Spleen (tissue), 11 donors: ENCODE data around the gene PLEKHM3. TPM values are rescaled to one million over a fixed set of nuclear protein-coding genes. Genes with fewer than 3 reads are reported as not detected.

Experiments used
- DNase-seq: peaks from one replicate; pipeline ENCODE4 v3.0.0-alpha.2; 2020
- H3K27ac ChIP-seq, 8 donors: fragments of 200-600 bp; sonication (generic) in 7 of 8; 1 replicate in 4 of 8; 2 replicates in 4 of 8; pipeline versions ENCODE4 v1.5.0 to v1.8.0; 2016 to 2021; ENCODE audit warnings: inconsistent platforms in 4 of 8, mild to moderate bottlenecking in 4 of 8, moderate library complexity in 1 of 8
- H3K27me3 ChIP-seq, 7 donors: fragments of 200-600 bp; sonication (generic) in 6 of 7; replicated peaks in 1 of 7; 1 replicate in 4 of 7; 2 replicates in 3 of 7; pipeline versions ENCODE4 v1.5.0 to v1.8.0; 2016 to 2021; ENCODE audit warnings: inconsistent platforms in 3 of 7, mild to moderate bottlenecking in 1 of 7
- H3K36me3 ChIP-seq, 6 donors: fragments of 200-600 bp; sonication (generic) in 5 of 6; 1 replicate in 4 of 6; 2 replicates in 2 of 6; pipeline versions ENCODE4 v1.5.0 to v1.8.0; 2016 to 2021; ENCODE audit warnings: inconsistent platforms in 2 of 6
- H3K4me1 ChIP-seq, 6 donors: fragments of 200-600 bp; sonication (generic) in 5 of 6; 1 replicate in 3 of 6; 2 replicates in 3 of 6; pipeline versions ENCODE4 v1.5.0 to v1.8.0; 2016 to 2021; ENCODE audit warnings: inconsistent platforms in 3 of 6
- H3K4me3 ChIP-seq, 8 donors: fragments of 200-600 bp; sonication (generic) in 7 of 8; 1 replicate in 4 of 8; 2 replicates in 4 of 8; pipeline versions ENCODE4 v1.5.0 to v1.8.0; 2016 to 2021; ENCODE audit warnings: inconsistent platforms in 4 of 8, mild to moderate bottlenecking in 4 of 8, moderate library complexity in 2 of 8
- H3K9me3 ChIP-seq, 8 donors: fragments of 200-600 bp; sonication (generic) in 7 of 8; 1 replicate in 4 of 8; 2 replicates in 4 of 8; pipeline versions ENCODE4 v1.5.0 to v1.8.0; 2016 to 2021; ENCODE audit warnings: inconsistent platforms in 4 of 8
- POLR2A ChIP-seq, 3 donors: fragments of 450-650 bp; IDR thresholded peaks; one replicate each; pipeline ENCODE4 v1.5.1; 2017; ENCODE audit warnings: antibody characterized with exemption in 3 of 3, mild to moderate bottlenecking in 1 of 3
- POLR2AphosphoS5 ChIP-seq, 3 donors: sonication (generic); formaldehyde crosslinking; IDR thresholded peaks; one replicate each; pipeline ENCODE4 v1.5.1; 2017; ENCODE audit warnings: antibody characterized with exemption in 3 of 3
- WGBS, 5 donors: extraction: QIAGEN DNeasy Blood & Tissue Kit in 3 of 5; methylation state at CpG; one replicate each; pipeline versions ENCODE4 v1.1.5 to v1.1.7; 2013 to 2018; 5-methylcytosine and 5-hydroxymethylcytosine counted together
- intact Hi-C: fragments of 100-400 bp; cut with DNase I; formaldehyde crosslinking; loops from one replicate; pipeline ENCODE4 v1.15.0; 2023; ENCODE audit warnings: low total_unique reads
- polyA plus RNA-seq, 3 donors: library from polyadenylated mRNA; stranded (reverse); fragments of 200-250 nt; gene quantifications; one replicate each; pipeline ENCODE4 v1.2.1, GENCODE V29; 2013
- total RNA-seq, 7 donors: library from RNA; depleted of rRNA in 3 of 7; stranded (reverse); fragments of >200 nt in 3 of 7; fragmentation: NEBNext Ultra II Directional in 4 of 7; extraction: Animal tissue kit (Norgen Biotek cat#: 25700) in 4 of 7; gene quantifications; one replicate each; pipeline versions ENCODE4 v1.1.0 to v1.2.1, GENCODE V29; 2016 to 2021
- TF ChIP-seq, protein P1 (sequence below), 11 experiments: fragments of 200-600 bp in 7 of 11; fragments of 450-650 bp in 4 of 11; sonication (generic) in 4 of 11; IDR thresholded peaks in 8 of 11; conservative IDR thresholded peaks in 3 of 11; 1 replicate in 7 of 11; 2 replicates in 4 of 11; pipeline versions ENCODE4 v1.4.0 to v1.8.0; 2016 to 2021; ENCODE audit warnings: antibody characterized with exemption in 11 of 11, inconsistent platforms in 4 of 11, mild to moderate bottlenecking in 1 of 11
- donor health status: healthy with polysubstance abuse.
- donor health status: DM: no; HTN: no; CAD: no; lungs with moderate emphysema.
- donor health status: DM: no; HTN: no; CAD: no.
- donor health status: Bipolar disorder and iron deficiency.
- donor health status: healthy.
- donor health status: DM: no; HTN: no; CAD: no.
- donor health status: DM: yes; HTN: yes; CAD: no.

The PLEKHM3 gene
- total and polyA plus RNA-seq, 10 donors = 2.4 to 24.3 (median 18.3) TPM

DNA sequence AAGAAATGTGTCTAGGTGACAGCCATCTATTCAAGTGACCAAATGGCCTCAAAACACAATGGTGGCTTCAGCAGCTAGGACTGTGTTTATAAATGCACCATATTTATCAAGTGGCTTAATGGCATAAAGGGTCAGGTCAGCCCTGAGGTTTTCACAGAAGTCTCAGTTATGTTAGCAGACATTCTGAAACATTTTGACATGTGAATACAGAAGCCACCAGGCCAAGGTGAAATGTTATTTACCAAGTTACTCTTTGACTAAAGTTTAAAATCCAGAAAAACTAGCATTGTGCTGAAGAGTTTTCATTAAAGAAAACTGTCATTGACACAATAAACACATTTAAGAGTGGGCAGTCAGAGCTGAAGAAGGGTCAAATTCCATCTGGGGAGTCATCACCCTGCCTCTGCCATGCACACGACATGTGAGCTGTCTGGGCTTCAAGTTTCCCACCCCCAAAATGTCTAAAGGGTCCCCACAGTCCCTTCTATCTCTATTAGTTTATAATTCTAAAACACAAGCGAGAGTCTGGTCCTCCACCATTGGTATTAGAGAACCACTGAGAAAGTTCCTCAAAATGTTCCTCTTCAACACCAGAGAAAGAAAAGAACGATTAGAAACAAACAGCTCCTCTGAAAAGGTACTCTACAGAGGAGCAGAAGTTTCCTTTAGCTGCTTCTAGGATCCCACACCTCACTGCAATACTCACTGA lies 178.1 kb downstream of the PLEKHM3 start:
- peaks cover 0 to 10% (median 7%) of the 10 kb centered on the region in 6 donors for H3K4me1 ChIP-seq
- TF ChIP-seq POLR2AphosphoS5 (IDR thresholded peaks at IDR 0.05) (no peak), POLR2A (IDR thresholded peaks at IDR 0.05) (no peak)
- TF ChIP-seq, protein P1, sequence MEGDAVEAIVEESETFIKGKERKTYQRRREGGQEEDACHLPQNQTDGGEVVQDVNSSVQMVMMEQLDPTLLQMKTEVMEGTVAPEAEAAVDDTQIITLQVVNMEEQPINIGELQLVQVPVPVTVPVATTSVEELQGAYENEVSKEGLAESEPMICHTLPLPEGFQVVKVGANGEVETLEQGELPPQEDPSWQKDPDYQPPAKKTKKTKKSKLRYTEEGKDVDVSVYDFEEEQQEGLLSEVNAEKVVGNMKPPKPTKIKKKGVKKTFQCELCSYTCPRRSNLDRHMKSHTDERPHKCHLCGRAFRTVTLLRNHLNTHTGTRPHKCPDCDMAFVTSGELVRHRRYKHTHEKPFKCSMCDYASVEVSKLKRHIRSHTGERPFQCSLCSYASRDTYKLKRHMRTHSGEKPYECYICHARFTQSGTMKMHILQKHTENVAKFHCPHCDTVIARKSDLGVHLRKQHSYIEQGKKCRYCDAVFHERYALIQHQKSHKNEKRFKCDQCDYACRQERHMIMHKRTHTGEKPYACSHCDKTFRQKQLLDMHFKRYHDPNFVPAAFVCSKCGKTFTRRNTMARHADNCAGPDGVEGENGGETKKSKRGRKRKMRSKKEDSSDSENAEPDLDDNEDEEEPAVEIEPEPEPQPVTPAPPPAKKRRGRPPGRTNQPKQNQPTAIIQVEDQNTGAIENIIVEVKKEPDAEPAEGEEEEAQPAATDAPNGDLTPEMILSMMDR (IDR thresholded peaks at IDR 0.05 in 8 of 11, conservative IDR thresholded peaks at IDR 0.05 in 3 of 11) = no peak
- WGBS, 5 donors = 50 to 63% (median 56%) methylated on average over 3 of the region's 3 CpGs
- no peaks in the 10 kb centered on the region for H3K36me3 ChIP-seq
- no peaks in the 10 kb centered on the region for H3K27me3 ChIP-seq
- H3K9me3 ChIP-seq = no peaks in the 10 kb centered on the region
- no peak overlapping the region for H3K4me3 ChIP-seq
- peak overlapping the region in 6 of 8 donors; percentile 29 to 57 (median 48) for H3K27ac ChIP-seq
- no peak for DNase-seq
- intact Hi-C loops = no loop called here

DNA sequence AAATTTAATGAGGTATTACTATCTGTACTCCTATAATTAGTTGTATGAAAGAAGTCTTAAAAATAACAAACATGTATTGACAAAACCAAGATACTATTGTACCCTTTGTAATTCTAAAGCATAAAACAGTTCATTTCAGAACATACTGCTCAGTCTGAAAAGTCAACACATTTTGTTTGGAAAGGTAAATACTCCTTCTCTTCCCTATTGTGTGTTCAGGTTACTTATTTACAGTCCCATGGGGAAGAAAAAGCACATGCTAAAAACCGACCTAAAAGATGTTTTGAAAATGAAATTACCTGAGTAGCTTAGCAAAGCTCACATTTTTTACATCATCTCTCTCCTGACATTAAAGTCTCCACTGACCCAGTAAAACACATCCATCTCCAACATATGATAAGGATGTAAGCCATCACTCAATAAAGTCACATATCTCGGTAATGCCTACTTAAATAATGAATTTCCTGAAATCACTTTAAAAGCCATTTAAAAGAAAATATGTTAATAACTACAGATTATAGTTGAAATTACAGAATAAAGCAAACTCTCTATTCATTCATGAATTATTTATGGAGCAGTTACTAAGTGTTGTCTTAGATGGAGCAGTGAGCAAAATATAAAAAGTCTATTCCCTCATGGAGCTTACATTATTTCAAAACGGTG lies 180.0 kb downstream of the PLEKHM3 start:
- no peak for DNase-seq
- Histone ChIP-seq H3K9me3 (no peaks in the 10 kb centered on the region), H3K27ac (no peak overlapping the region), H3K4me3 (no peak overlapping the region), H3K4me1 (peaks cover 0 to 10% (median 7%) of the 10 kb centered on the region in 6 donors), H3K27me3 (no peaks in the 10 kb centered on the region), H3K36me3 (no peaks in the 10 kb centered on the region)
- TF ChIP-seq POLR2A (IDR thresholded peaks at IDR 0.05) (no peak), POLR2AphosphoS5 (IDR thresholded peaks at IDR 0.05) (no peak)
- TF ChIP-seq, protein P1 (IDR thresholded peaks at IDR 0.05 in 8 of 11, conservative IDR thresholded peaks at IDR 0.05 in 3 of 11) = no peak
- 88 to 92% (median 90%) methylated on average over 3 of the region's 3 CpGs for WGBS, 5 donors
- intact Hi-C loops = no loop called here

GRCh38 chr2:207844648-207845047 lies 180.7 kb downstream of the PLEKHM3 start:
- Histone ChIP-seq H3K27ac (no peak overlapping the region), H3K9me3 (no peaks in the 10 kb centered on the region), H3K36me3 (no peaks in the 10 kb centered on the region), H3K27me3 (no peaks in the 10 kb centered on the region), H3K4me3 (no peak overlapping the region), H3K4me1 (peaks cover 0 to 10% (median 7%) of the 10 kb centered on the region in 6 donors)
- intact Hi-C loops = no loop called here
- TF ChIP-seq POLR2AphosphoS5 (IDR thresholded peaks at IDR 0.05) (no peak), POLR2A (IDR thresholded peaks at IDR 0.05) (no peak)
- TF ChIP-seq, protein P1 (IDR thresholded peaks at IDR 0.05 in 8 of 11, conservative IDR thresholded peaks at IDR 0.05 in 3 of 11) = no peak
- DNase-seq = no peak
- WGBS, 5 donors = 50 to 100% (median 79%) methylated on average over 2 of the region's 2 CpGs

- intact Hi-C loops = no loop called here
- Histone ChIP-seq H3K27me3 (no peaks in the 10 kb centered on the region), H3K4me1 (peaks cover 0 to 17% (median 7%) of the 10 kb centered on the region in 6 donors), H3K27ac (no peak overlapping the region), H3K4me3 (no peak overlapping the region), H3K9me3 (no peaks in the 10 kb centered on the region), H3K36me3 (no peaks in the 10 kb centered on the region)
- no peak for TF ChIP-seq POLR2AphosphoS5 (IDR thresholded peaks at IDR 0.05)
- TF ChIP-seq POLR2A (IDR thresholded peaks at IDR 0.05) = no peak
- TF ChIP-seq, protein P1 (IDR thresholded peaks at IDR 0.05 in 8 of 11, conservative IDR thresholded peaks at IDR 0.05 in 3 of 11) = no peak
- no peak for DNase-seq
- WGBS, 5 donors = 81 to 91% (median 86%) methylated on average over 1 of the region's 1 CpG
Observed at GRCh38 chr2:207840101-207840500, 185.2 kb downstream of the PLEKHM3 start.
